ENCODE measurements around the gene NR2F2. TPM values are rescaled to one million over a fixed set of nuclear protein-coding genes. Genes with fewer than 3 reads are reported as not detected.

The NR2F2 gene
- total and polyA plus RNA-seq, 2 experiments from 2014 or later = 0.63 to 1.2 TPM

DNA sequence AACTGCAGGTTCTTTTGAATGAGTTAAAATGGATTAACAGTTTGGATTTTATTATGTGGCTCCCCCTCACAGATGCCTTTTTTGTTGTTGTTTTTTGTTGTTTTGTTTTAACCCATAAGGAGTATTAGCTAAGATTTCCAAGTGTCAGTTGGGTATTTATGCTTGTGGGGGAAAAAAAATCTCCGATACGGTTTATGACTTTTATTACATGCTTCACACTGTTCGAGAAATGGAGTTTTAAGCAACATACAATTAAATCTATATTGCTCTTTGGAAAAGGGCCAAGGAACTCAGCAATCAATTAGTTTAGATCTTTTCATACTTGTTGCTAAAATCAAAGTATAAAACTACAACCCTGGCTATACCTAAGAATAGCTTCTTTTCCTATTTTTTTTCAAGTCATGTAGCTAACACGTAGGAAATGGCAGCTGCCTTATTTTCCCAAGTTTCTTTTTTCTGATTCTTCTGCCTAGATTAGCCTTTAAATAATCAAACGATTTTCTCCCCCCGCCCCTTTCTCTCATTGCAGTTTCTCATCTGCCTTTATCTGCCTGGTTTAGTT lies 16.0 kb downstream of the NR2F2 start:
- TF ChIP-seq CTCF (IDR thresholded peaks at IDR 0.05; ENCODE audit: low read depth, low read length) = no peak
- peaks cover 100% of the 10 kb centered on the region for H3K27me3 ChIP-seq
- peak overlapping the region; percentile 34 for H3K4me3 ChIP-seq
- no peak overlapping the region for H3K27ac ChIP-seq
- H3K36me3 ChIP-seq = no peaks in the 10 kb centered on the region
- no peak for DNase-seq (ENCODE audit: low read depth in 1 of 2, low spot score in 1 of 2)
- H3K4me1 ChIP-seq (ENCODE audit: low read depth) = no peaks in the 10 kb centered on the region
- no peaks in the 10 kb centered on the region for H3K9me3 ChIP-seq (ENCODE audit: low read depth)

GRCh38 chr15:96347181-96348111 lies 16.9 kb downstream of the NR2F2 start:
- H3K27me3 ChIP-seq = peaks cover 100% of the 10 kb centered on the region
- peak in 1 of 2 donors; percentile 73 for DNase-seq (ENCODE audit: low read depth in 1 of 2, low spot score in 1 of 2)
- no peak overlapping the region for H3K4me3 ChIP-seq
- H3K36me3 ChIP-seq = no peaks in the 10 kb centered on the region
- no peak overlapping the region for H3K27ac ChIP-seq
- no peaks in the 10 kb centered on the region for H3K9me3 ChIP-seq (ENCODE audit: low read depth)
- no peak for TF ChIP-seq CTCF (IDR thresholded peaks at IDR 0.05; ENCODE audit: low read depth, low read length)
- no peaks in the 10 kb centered on the region for H3K4me1 ChIP-seq (ENCODE audit: low read depth)

DNA sequence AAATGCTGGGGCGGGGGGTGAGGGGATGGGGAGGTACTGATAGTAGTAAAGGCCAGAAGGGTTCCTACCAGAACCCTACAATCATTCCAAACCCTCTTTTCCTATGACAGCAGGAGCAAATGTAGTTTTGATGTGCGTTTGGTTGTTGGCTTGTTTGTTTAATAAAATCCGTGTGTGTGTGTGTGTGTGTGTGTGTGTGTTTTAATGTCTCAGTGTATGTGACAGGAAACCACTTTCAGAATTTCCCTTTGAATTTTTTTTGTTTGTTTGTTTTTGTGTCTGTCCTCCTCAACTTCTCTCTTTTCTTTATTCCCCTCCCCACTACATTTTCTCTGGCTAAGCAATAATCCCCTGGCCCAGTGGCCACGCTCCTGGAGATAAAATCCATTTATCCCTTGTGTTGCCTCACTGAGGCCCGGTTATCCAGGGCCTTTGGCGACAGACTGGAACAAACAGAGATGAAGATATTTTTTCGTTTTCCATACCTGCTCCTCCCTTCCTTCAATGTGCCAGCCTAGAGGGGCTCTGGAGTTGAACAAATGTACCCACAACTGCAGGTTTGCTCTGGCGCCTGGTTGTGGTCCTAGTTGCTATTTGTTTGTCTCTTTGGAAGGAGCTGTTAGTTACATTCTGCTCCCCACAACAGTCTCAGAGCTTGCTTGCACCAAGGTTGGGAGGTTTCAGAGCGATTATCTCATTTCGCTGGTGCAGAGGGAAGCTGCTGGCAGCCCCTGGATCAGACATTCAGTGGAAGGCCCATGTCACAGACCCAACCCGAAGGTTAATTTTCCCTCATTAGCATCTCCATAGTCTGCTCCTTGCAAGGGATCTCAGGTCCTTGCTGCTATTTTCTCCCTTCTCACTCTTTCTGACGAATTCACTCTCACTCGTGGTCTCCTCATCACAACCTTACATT lies 17.9 kb downstream of the NR2F2 start:
- DNase-seq (ENCODE audit: low read depth in 1 of 2, low spot score in 1 of 2) = no peak
- no peaks in the 10 kb centered on the region for H3K9me3 ChIP-seq (ENCODE audit: low read depth)
- H3K27me3 ChIP-seq = peaks cover 100% of the 10 kb centered on the region
- TF ChIP-seq CTCF (IDR thresholded peaks at IDR 0.05; ENCODE audit: low read depth, low read length) = no peak
- H3K27ac ChIP-seq = no peak overlapping the region
- no peak overlapping the region for H3K4me3 ChIP-seq
- H3K36me3 ChIP-seq = no peaks in the 10 kb centered on the region
- H3K4me1 ChIP-seq (ENCODE audit: low read depth) = no peaks in the 10 kb centered on the region

GRCh38 chr15:96349034-96349856 lies 18.7 kb downstream of the NR2F2 start:
- DNase-seq (ENCODE audit: low read depth in 1 of 2, low spot score in 1 of 2) = no peak
- TF ChIP-seq CTCF (IDR thresholded peaks at IDR 0.05; ENCODE audit: low read depth, low read length) = no peak
- H3K27me3 ChIP-seq = peaks cover 100% of the 10 kb centered on the region
- no peak overlapping the region for H3K4me3 ChIP-seq
- no peaks in the 10 kb centered on the region for H3K9me3 ChIP-seq (ENCODE audit: low read depth)
- no peak overlapping the region for H3K27ac ChIP-seq
- H3K4me1 ChIP-seq (ENCODE audit: low read depth) = peaks cover 4% of the 10 kb centered on the region
- H3K36me3 ChIP-seq = no peaks in the 10 kb centered on the region
